Upper lobe of left lung (tissue), 4 donors: ENCODE results near the gene BRF1.

ENCODE experiments used
- CTCF ChIP-seq, 6 experiments: fragments of 450-650 bp in 4 of 6; fragments of 200-600 bp in 2 of 6; sonication (generic) in 2 of 6; IDR thresholded peaks; one replicate each; pipeline ENCODE4 v1.5.1; 2016 to 2019; ENCODE audit warnings: antibody characterized with exemption in 6 of 6
- EP300 ChIP-seq, 4 donors: sonication (generic); formaldehyde crosslinking; IDR thresholded peaks; one replicate each; pipeline ENCODE4 v1.5.1; 2017; ENCODE audit warnings: antibody characterized with exemption in 4 of 4, control low read depth in 2 of 4
- POLR2A ChIP-seq, 4 donors: fragments of 450-650 bp; IDR thresholded peaks; one replicate each; pipeline ENCODE4 v1.5.1; 2016 to 2017; ENCODE audit warnings: antibody characterized with exemption in 4 of 4, mild to moderate bottlenecking in 2 of 4

- TF ChIP-seq CTCF (IDR thresholded peaks at IDR 0.05) (no peak), EP300 (IDR thresholded peaks at IDR 0.05) (peak in 1 of 4 donors; percentile 65), POLR2A (IDR thresholded peaks at IDR 0.05) (peak in 1 of 4 donors; percentile 21)
These were observed 83.0 kb downstream of the BRF1 start for GRCh38 chr14:105217774-105218173.
